Stimulated activated naive B cell treated with anti-CD40 and anti-IgM and Interleukin-4, amounts not matched to agents 10 μg/mL and 1 μg/mL and 100 μg/mL, for 72 hours (primary cell): ENCODE data around the gene FBXO47.
"Not testable (repeated sequence)": the region's sequence is repeated elsewhere in the genome, so short reads cannot be mapped to it uniquely, and the experiment has no call there.

ENCODE experiments used
- ATAC-seq, 2 donors: fragments of 150-1000 bp; cut with Tn5 transposase; replicated peaks; 2 replicates each; pipeline ENCODE4 v1.10.0; 2021; ENCODE audit warnings: moderate library complexity in 1 of 2
- DNase-seq: peaks from one replicate; pipeline ENCODE4 v3.0.0; 2021
- H3K27ac Mint-ChIP-seq: one replicate; pipeline ENCODE4 v1.8.0; 2022; ENCODE audit warnings: mild to moderate bottlenecking, mixed read lengths
- H3K27me3 Mint-ChIP-seq, 2 donors: one replicate each; pipeline ENCODE4 v1.8.0; 2022; ENCODE audit warnings: mixed read lengths in 2 of 2
- H3K36me3 Mint-ChIP-seq, 2 donors: one replicate each; pipeline ENCODE4 v1.8.0; 2022; ENCODE audit warnings: mixed read lengths in 2 of 2, mild to moderate bottlenecking in 1 of 2
- H3K4me1 Mint-ChIP-seq, 2 donors: one replicate each; pipeline ENCODE4 v1.8.0; 2022; ENCODE audit warnings: mixed read lengths in 2 of 2, mild to moderate bottlenecking in 1 of 2
- H3K4me3 Mint-ChIP-seq, 2 donors: one replicate each; pipeline ENCODE4 v1.8.0; 2022; ENCODE audit warnings: mild to moderate bottlenecking in 2 of 2, mixed read lengths in 2 of 2, moderate library complexity in 1 of 2
- H3K9me3 Mint-ChIP-seq, 2 donors: one replicate each; pipeline ENCODE4 v1.8.0; 2022; ENCODE audit warnings: mixed read lengths in 2 of 2, mild to moderate bottlenecking in 1 of 2

FBXO47 gene

GRCh38 chr17:38921756-38922411 lies 45.3 kb downstream of the FBXO47 start:
- Mint-ChIP-seq H3K36me3 (peaks cover 30 to 39% of the 10 kb centered on the region in 2 donors), H3K4me3 (no peak overlapping the region), H3K4me1 (peaks cover 34 to 51% of the 10 kb centered on the region in 2 donors), H3K27me3 (no peaks in the 10 kb centered on the region), H3K9me3 (no peaks in the 10 kb centered on the region), H3K27ac (peak overlapping the region; percentile 87)
- DNase-seq (peak; percentile 32), ATAC-seq (peak; percentile 24 to 49)

GRCh38 chr17:38920374-38921291 lies 46.6 kb downstream of the FBXO47 start:
- no peaks in the 10 kb centered on the region for H3K9me3 Mint-ChIP-seq
- no peaks in the 10 kb centered on the region for H3K27me3 Mint-ChIP-seq
- ATAC-seq = no peak
- peak overlapping the region; percentile 90 for H3K27ac Mint-ChIP-seq
- H3K4me1 Mint-ChIP-seq = peaks cover 26 to 41% of the 10 kb centered on the region in 2 donors
- peaks cover 38 to 48% of the 10 kb centered on the region in 2 donors for H3K36me3 Mint-ChIP-seq
- peak overlapping the region in 1 of 2 donors; percentile 22 for H3K4me3 Mint-ChIP-seq
- no peak for DNase-seq

GRCh38 chr17:38919316-38920078 lies 47.7 kb downstream of the FBXO47 start:
- Mint-ChIP-seq H3K4me3 (no peak overlapping the region), H3K9me3 (no peaks in the 10 kb centered on the region), H3K27me3 (no peaks in the 10 kb centered on the region), H3K27ac (peak overlapping the region; percentile 90), H3K4me1 (peaks cover 24 to 34% of the 10 kb centered on the region in 2 donors), H3K36me3 (peaks cover 44 to 51% of the 10 kb centered on the region in 2 donors)
- no peak for ATAC-seq
- no peak for DNase-seq

- Mint-ChIP-seq H3K27ac (peak overlapping the region; percentile 9), H3K4me3 (no peak overlapping the region), H3K27me3 (no peaks in the 10 kb centered on the region), H3K9me3 (no peaks in the 10 kb centered on the region), H3K36me3 (peaks cover 50 to 57% of the 10 kb centered on the region in 2 donors), H3K4me1 (peaks cover 24 to 38% of the 10 kb centered on the region in 2 donors)
- no peak for ATAC-seq
- no peak for DNase-seq
These were observed 48.3 kb downstream of the FBXO47 start for GRCh38 chr17:38918916-38919315.

- DNase-seq (no peak), ATAC-seq (no peak)
- Mint-ChIP-seq H3K4me3 (no peak overlapping the region), H3K27ac (peak overlapping the region; percentile 20), H3K27me3 (no peaks in the 10 kb centered on the region), H3K36me3 (peaks cover 52 to 60% of the 10 kb centered on the region in 2 donors), H3K9me3 (no peaks in the 10 kb centered on the region), H3K4me1 (peaks cover 21 to 34% of the 10 kb centered on the region in 2 donors)
These were observed 48.9 kb downstream of the FBXO47 start for GRCh38 chr17:38918129-38918913.

GRCh38 chr17:38917259-38917658 lies 49.9 kb downstream of the FBXO47 start:
- peaks cover 21 to 34% of the 10 kb centered on the region in 2 donors for H3K4me1 Mint-ChIP-seq
- peak overlapping the region; percentile 3 for H3K27ac Mint-ChIP-seq
- H3K9me3 Mint-ChIP-seq = no peaks in the 10 kb centered on the region
- no peak for DNase-seq
- peaks cover 54 to 65% of the 10 kb centered on the region in 2 donors for H3K36me3 Mint-ChIP-seq
- no peak overlapping the region for H3K4me3 Mint-ChIP-seq
- ATAC-seq = no peak
- no peaks in the 10 kb centered on the region for H3K27me3 Mint-ChIP-seq

GRCh38 chr17:38916771-38917170 lies 50.4 kb downstream of the FBXO47 start:
- peaks cover 52 to 64% of the 10 kb centered on the region in 2 donors for H3K36me3 Mint-ChIP-seq
- H3K9me3 Mint-ChIP-seq = no peaks in the 10 kb centered on the region
- peaks cover 17 to 29% of the 10 kb centered on the region in 2 donors for H3K4me1 Mint-ChIP-seq
- DNase-seq = no peak
- peak overlapping the region; percentile 84 for H3K27ac Mint-ChIP-seq
- H3K27me3 Mint-ChIP-seq = no peaks in the 10 kb centered on the region
- H3K4me3 Mint-ChIP-seq = no peak overlapping the region
- no peak for ATAC-seq

- H3K27me3 Mint-ChIP-seq = no peaks in the 10 kb centered on the region
- peaks cover 9 to 18% of the 10 kb centered on the region in 2 donors for H3K4me1 Mint-ChIP-seq
- H3K9me3 Mint-ChIP-seq = no peaks in the 10 kb centered on the region
- ATAC-seq (no peak), DNase-seq (no peak)
- no peak overlapping the region for H3K4me3 Mint-ChIP-seq
- no peak overlapping the region for H3K27ac Mint-ChIP-seq
- peaks cover 57 to 66% of the 10 kb centered on the region in 2 donors for H3K36me3 Mint-ChIP-seq
These were observed 51.6 kb downstream of the FBXO47 start for GRCh38 chr17:38915639-38915995.

- Mint-ChIP-seq H3K27me3 (no peaks in the 10 kb centered on the region), H3K36me3 (peaks cover 55 to 61% of the 10 kb centered on the region in 2 donors), H3K4me3 (no peak overlapping the region), H3K27ac (peak overlapping the region; percentile 4), H3K9me3 (no peaks in the 10 kb centered on the region), H3K4me1 (peaks cover 5 to 12% of the 10 kb centered on the region in 2 donors)
- no peak for DNase-seq
- ATAC-seq = no peak
These were observed 52.2 kb downstream of the FBXO47 start for GRCh38 chr17:38914741-38915638.

GRCh38 chr17:38912221-38912813 lies 54.9 kb downstream of the FBXO47 start:
- ATAC-seq (no peak), DNase-seq (no peak)
- peak overlapping the region; percentile 86 for H3K27ac Mint-ChIP-seq
- peaks cover 17 to 22% of the 10 kb centered on the region in 2 donors for H3K4me1 Mint-ChIP-seq
- H3K27me3 Mint-ChIP-seq = no peaks in the 10 kb centered on the region
- H3K36me3 Mint-ChIP-seq = peaks cover 41 to 56% of the 10 kb centered on the region in 2 donors
- no peaks in the 10 kb centered on the region for H3K9me3 Mint-ChIP-seq
- H3K4me3 Mint-ChIP-seq = no peak overlapping the region

- ATAC-seq, H3K27me3 Mint-ChIP-seq, H3K4me3 Mint-ChIP-seq, H3K9me3 Mint-ChIP-seq, H3K27ac Mint-ChIP-seq, DNase-seq: not testable (repeated sequence)
- H3K4me1 Mint-ChIP-seq = peaks cover 18 to 26% of the 10 kb centered on the region in 2 donors
- H3K36me3 Mint-ChIP-seq = peaks cover 38 to 54% of the 10 kb centered on the region in 2 donors
These were observed 55.5 kb downstream of the FBXO47 start for GRCh38 chr17:38911731-38912081.

GRCh38 chr17:38911081-38911730 lies 56.0 kb downstream of the FBXO47 start:
- DNase-seq (no peak), ATAC-seq (no peak)
- peak overlapping the region; percentile 31 for H3K27ac Mint-ChIP-seq
- peaks cover 37 to 53% of the 10 kb centered on the region in 2 donors for H3K36me3 Mint-ChIP-seq
- no peak overlapping the region for H3K4me3 Mint-ChIP-seq
- no peaks in the 10 kb centered on the region for H3K27me3 Mint-ChIP-seq
- H3K9me3 Mint-ChIP-seq = no peaks in the 10 kb centered on the region
- peaks cover 20 to 31% of the 10 kb centered on the region in 2 donors for H3K4me1 Mint-ChIP-seq
